ENCODE measurements around the gene BHLHE41. TPM values are rescaled to one million over a fixed set of nuclear protein-coding genes. Genes with fewer than 3 reads are reported as not detected.

The BHLHE41 gene
- total and polyA plus RNA-seq, 8 donors: 3.8 to 29.4 (median 10.9) TPM

- peak overlapping the region; percentile 75 to 92 (median 86) for H3K27ac ChIP-seq
These were observed 2.7 kb downstream of the BHLHE41 start for GRCh38 chr12:26122061-26122680.

GRCh38 chr12:26121323-26122060 lies 3.3 kb downstream of the BHLHE41 start:
- Histone ChIP-seq H3K27ac (peak overlapping the region; percentile 35 to 92 (median 69)), H3K4me1 (peaks cover 0 to 11% (median 6%) of the 10 kb centered on the region in 3 donors), H3K27me3 (no peaks in the 10 kb centered on the region), H3K36me3 (no peaks in the 10 kb centered on the region), H3K9me3 (no peaks in the 10 kb centered on the region), H3K4me3 (peak overlapping the region; percentile 23 to 71 (median 55))
- no peak for FAIRE-seq
- no peak for ATAC-seq
- DNase-seq: no peak
- WGBS, 2 donors: 26 to 27% methylated on average over 15 of the region's 15 CpGs
- TF ChIP-seq CTCF (IDR thresholded peaks at IDR 0.05): no peak
- intact Hi-C loops (cut with DNase I): loop anchor here in 2 of 3 donors (10.0 kb wide), 2 partner anchors 73 to 283 kb away; partner anchors contain the start of gene SSPN (in 2 of the 2)

More at GRCh38 chr12:26122061-26122680, 2.7 kb downstream of the BHLHE41 start:
- Histone ChIP-seq H3K9me3 (no peaks in the 10 kb centered on the region), H3K4me1 (peaks cover 0 to 16% (median 11%) of the 10 kb centered on the region in 3 donors), H3K27me3 (no peaks in the 10 kb centered on the region), H3K36me3 (no peaks in the 10 kb centered on the region), H3K4me3 (peak overlapping the region; percentile 29 to 71 (median 55))
- FAIRE-seq (no peak), ATAC-seq (peak in 1 of 4 donors; percentile 1), DNase-seq (peak; percentile 32 to 78 (median 46))
- WGBS, 2 donors: 0 to 1% methylated on average over 68 to 88 of the region's 88 CpGs
- no peak for TF ChIP-seq CTCF (IDR thresholded peaks at IDR 0.05)
- intact Hi-C loops (cut with DNase I): loop anchor here in 2 of 3 donors (10.0 kb wide), 2 partner anchors 73 to 283 kb away; partner anchors contain the start of gene SSPN (in 2 of the 2)

GRCh38 chr12:26120561-26121274 lies 4.1 kb downstream of the BHLHE41 start:
- FAIRE-seq: no peak
- Histone ChIP-seq H3K4me1 (peaks cover 0 to 11% (median 6%) of the 10 kb centered on the region in 3 donors), H3K27ac (peak overlapping the region in 3 of 4 donors; percentile 15 to 87 (median 35)), H3K27me3 (no peaks in the 10 kb centered on the region), H3K9me3 (no peaks in the 10 kb centered on the region), H3K36me3 (no peaks in the 10 kb centered on the region), H3K4me3 (peak overlapping the region in 1 of 4 donors; percentile 64)
- DNase-seq: no peak
- intact Hi-C loops (cut with DNase I): loop anchor here in 2 of 3 donors (10.0 kb wide), 2 partner anchors 74 to 284 kb away; partner anchors contain the start of gene SSPN (in 2 of the 2)
- no peak for TF ChIP-seq CTCF (IDR thresholded peaks at IDR 0.05)
- ATAC-seq: no peak
- WGBS, 2 donors: 39 to 41% methylated on average over 4 of the region's 4 CpGs

- ATAC-seq: peak in 3 of 4 donors; percentile 10 to 24 (median 14)
- intact Hi-C loops (cut with DNase I): no loop called here
- Histone ChIP-seq H3K4me3 (no peak overlapping the region), H3K27me3 (no peaks in the 10 kb centered on the region), H3K9me3 (no peaks in the 10 kb centered on the region), H3K4me1 (peaks cover 5 to 14% (median 11%) of the 10 kb centered on the region in 3 donors), H3K27ac (peak overlapping the region in 1 of 4 donors; percentile 15), H3K36me3 (no peaks in the 10 kb centered on the region)
- 19 to 38% methylated on average over 2 of the region's 2 CpGs for WGBS, 2 donors
- peak; percentile 61 for FAIRE-seq
- DNase-seq: no peak
- peak in 2 of 4 donors; percentile 30 to 31 for TF ChIP-seq CTCF (IDR thresholded peaks at IDR 0.05)
These were observed 5.3 kb downstream of the BHLHE41 start for GRCh38 chr12:26119391-26119989.
